Kidney epithelial cell (primary cell): ENCODE measurements around the gene ISY1. TPM values are rescaled to one million over a fixed set of nuclear protein-coding genes. Genes with fewer than 3 reads are reported as not detected.
"Not testable (repeated sequence)": the region's sequence is repeated elsewhere in the genome, so short reads cannot be mapped to it uniquely, and the experiment has no call there.

Source experiments
- DNase-seq: peaks from one replicate; pipeline ENCODE4 v3.0.0-alpha.2; 2010; ENCODE audit warnings: low read depth
- H3K27me3 ChIP-seq: 2 replicates; pipeline ENCODE4 v1.6.0; 2011; ENCODE audit warnings: low read length; ENCODE audit not compliant: control insufficient read depth, insufficient read depth
- H3K36me3 ChIP-seq: 2 replicates; pipeline ENCODE4 v1.5.1; 2011; ENCODE audit warnings: low read length; ENCODE audit not compliant: control insufficient read depth, insufficient read depth
- H3K4me3 ChIP-seq: 2 replicates; pipeline ENCODE4 v1.5.1; 2011; ENCODE audit warnings: low read depth, mild to moderate bottlenecking, control low read depth, low read length
- total RNA-seq: library from RNA; depleted of rRNA; stranded (reverse); fragments of >200 nt; gene quantifications from 2 replicates; pipeline ENCODE4 v1.2.3, GENCODE V29; 2015
- TF ChIP-seq, protein P1 (sequence below): IDR thresholded peaks from 2 replicates; pipeline ENCODE4 v1.5.1; 2011; ENCODE audit warnings: mild to moderate bottlenecking, moderate library complexity, low read length, control low read depth, inconsistent platforms; ENCODE audit not compliant: insufficient read depth, poor library complexity, severe bottlenecking

ISY1 gene
- total RNA-seq, 1 donor from 2014 or later: 27.7 TPM

DNA sequence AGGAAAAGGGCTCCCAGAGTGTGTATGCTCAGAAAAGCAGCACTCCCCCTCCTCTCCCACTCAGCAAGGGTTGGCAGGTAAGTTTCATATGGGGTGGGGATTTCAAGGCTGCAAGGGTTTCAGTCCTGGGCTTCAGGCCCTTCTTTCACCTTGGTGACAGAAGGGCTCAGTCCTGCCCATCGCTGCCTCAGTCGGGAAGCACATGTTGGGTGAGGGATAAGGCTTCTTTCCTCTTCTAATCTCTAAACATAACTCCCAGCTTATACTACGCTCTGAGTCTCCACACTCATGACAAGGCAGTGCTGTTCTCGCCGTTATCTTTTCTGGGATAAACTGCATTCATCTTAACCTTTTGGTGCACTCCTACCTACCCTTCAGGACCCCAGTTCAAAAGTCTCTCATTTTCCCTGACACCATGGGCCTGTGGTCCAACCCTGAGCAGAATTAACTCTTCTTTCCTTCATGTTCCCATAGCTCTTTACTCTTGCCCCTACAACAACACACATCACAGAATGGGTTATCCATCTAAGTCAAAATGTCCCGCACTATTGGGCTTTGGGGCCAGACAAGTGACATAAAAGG lies 56.3 kb downstream of the ISY1 start:
- Histone ChIP-seq H3K36me3 (peaks cover 2% of the 10 kb centered on the region), H3K4me3 (no peak overlapping the region), H3K27me3 (no peaks in the 10 kb centered on the region)
- DNase-seq: no peak
- TF ChIP-seq, protein P1, sequence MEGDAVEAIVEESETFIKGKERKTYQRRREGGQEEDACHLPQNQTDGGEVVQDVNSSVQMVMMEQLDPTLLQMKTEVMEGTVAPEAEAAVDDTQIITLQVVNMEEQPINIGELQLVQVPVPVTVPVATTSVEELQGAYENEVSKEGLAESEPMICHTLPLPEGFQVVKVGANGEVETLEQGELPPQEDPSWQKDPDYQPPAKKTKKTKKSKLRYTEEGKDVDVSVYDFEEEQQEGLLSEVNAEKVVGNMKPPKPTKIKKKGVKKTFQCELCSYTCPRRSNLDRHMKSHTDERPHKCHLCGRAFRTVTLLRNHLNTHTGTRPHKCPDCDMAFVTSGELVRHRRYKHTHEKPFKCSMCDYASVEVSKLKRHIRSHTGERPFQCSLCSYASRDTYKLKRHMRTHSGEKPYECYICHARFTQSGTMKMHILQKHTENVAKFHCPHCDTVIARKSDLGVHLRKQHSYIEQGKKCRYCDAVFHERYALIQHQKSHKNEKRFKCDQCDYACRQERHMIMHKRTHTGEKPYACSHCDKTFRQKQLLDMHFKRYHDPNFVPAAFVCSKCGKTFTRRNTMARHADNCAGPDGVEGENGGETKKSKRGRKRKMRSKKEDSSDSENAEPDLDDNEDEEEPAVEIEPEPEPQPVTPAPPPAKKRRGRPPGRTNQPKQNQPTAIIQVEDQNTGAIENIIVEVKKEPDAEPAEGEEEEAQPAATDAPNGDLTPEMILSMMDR: no peak

DNA sequence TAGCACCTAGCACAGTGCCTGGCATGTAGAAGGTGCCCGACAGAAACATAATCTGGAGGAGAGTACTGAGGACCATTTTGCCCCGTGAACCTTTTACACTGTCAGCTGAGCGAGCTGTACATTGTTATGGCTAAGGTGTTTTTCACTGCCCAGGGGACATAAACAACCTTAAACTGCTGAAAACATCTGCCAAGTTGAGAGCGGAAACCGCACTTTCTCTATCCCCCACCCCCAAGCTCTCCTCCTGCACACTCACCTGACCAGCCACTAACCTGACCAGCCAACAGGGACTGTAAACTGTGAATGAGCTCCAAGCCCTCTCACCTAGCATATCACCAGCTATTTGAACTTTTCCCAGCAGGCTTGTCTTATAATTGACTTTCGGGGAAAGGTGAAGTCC lies 56.8 kb downstream of the ISY1 start:
- H3K4me3 ChIP-seq: no peak overlapping the region
- H3K36me3 ChIP-seq: peaks cover 2% of the 10 kb centered on the region
- TF ChIP-seq, protein P1: no peak
- DNase-seq: no peak
- no peaks in the 10 kb centered on the region for H3K27me3 ChIP-seq

DNA sequence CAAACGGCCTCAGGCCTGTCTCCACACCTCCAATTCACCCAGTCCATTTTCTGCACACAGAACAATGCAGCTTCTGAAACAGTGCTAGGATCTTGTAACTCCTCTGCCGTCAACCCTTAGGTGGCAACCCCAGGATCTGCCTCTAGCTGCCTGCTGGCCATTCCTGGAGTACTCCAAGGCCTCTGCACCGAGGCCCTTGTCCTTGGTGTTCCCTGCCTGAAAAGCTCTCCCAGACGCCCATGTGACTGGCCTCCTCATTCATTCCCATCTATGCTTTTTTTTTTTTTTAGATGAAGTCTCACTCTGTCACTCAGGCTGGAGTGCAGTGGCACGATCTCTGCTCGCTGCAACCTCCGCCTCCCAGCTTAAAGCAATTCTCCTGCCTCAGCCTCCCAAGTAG lies 57.6 kb downstream of the ISY1 start:
- TF ChIP-seq, protein P1: no peak
- no peak for DNase-seq
- peaks cover 2% of the 10 kb centered on the region for H3K36me3 ChIP-seq

DNA sequence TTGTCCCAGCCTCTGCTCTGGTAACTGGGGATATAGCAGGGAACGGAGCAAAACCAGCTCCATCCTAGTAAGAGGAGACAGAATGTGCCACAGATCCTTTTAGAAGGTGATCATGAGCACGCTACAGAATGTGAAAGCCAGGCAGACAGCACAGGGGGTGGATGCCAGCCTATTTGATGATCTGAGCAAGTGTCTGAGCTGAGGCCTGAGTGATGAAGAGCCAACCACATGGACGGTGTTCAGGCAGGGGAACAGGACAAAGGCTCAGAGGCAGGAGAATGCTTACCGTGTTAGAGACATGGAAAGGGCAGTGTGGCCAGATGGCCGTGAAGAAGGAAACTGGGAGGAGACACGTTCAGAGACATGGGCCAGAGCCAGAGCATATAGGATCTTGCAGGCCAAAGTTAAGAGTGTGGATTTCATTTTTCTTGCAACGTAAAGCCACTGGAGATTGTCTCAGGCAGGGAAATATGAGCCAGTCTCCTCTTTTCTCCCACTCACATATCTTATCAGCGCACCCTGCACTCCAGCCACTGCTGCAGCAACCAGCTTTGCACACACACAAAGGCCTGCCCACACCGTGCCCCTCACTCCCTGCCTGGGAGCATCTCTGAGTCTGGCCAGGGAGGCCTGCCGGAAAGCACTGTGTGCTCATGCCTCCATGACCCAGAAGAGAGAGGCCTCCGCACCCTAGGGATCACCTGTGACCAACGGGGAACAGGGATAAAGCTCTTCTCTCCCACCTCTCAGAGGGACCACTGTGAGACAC lies 59.3 kb downstream of the ISY1 start:
- H3K27me3 ChIP-seq: no peaks in the 10 kb centered on the region
- no peak overlapping the region for H3K4me3 ChIP-seq
- DNase-seq: no peak
- H3K36me3 ChIP-seq: peaks cover 2% of the 10 kb centered on the region
- TF ChIP-seq, protein P1: no peak

More for the DNA sequence above, 57.6 kb downstream of the ISY1 start:
- no peak overlapping the region for H3K4me3 ChIP-seq
- no peaks in the 10 kb centered on the region for H3K27me3 ChIP-seq

DNA sequence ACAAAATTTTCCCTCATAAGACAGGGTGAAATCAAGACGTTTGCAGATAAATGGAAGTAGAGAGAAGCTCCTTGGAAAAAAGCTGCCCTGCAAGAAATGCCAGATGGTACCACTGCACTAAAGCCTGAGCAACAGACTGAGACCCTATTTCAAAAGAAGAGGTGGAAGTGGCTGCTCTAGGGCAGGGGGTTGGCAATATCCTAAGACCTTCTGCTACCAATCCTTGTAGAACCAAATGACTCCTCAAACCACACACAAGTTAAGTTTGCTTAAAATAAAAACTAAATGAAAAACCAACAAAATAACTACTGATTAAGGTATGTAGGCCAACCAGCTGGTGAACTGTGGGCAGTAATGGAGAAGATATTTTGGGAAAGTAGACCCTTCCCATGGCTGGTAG lies 60.6 kb downstream of the ISY1 start:
- DNase-seq: no peak
- H3K27me3 ChIP-seq: no peaks in the 10 kb centered on the region
- no peak overlapping the region for H3K4me3 ChIP-seq
- no peaks in the 10 kb centered on the region for H3K36me3 ChIP-seq
- TF ChIP-seq, protein P1: no peak

DNA sequence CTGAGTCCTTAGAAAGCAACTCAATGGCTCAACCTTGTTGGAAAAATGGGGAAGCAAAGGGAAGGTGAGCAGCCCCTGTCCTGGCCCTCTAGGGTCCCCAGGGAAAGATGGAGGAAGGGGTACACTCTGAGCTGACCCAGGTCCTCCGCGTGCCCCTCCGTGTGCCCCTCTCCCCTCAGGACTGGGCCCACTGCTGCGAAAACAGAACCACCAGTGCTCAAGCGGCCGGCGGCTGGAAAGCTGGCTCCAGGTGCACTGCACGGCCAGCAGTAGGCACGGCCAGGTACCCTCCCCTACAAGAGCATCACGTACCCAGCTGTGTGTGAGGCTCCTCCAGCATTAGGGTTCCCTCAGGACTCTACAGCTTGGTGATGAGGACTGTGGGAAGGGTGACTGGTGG lies 65.6 kb downstream of the ISY1 start:
- Histone ChIP-seq H3K36me3 (no peaks in the 10 kb centered on the region), H3K27me3 (no peaks in the 10 kb centered on the region), H3K4me3 (no peak overlapping the region)
- no peak for DNase-seq
- TF ChIP-seq, protein P1: no peak

DNA sequence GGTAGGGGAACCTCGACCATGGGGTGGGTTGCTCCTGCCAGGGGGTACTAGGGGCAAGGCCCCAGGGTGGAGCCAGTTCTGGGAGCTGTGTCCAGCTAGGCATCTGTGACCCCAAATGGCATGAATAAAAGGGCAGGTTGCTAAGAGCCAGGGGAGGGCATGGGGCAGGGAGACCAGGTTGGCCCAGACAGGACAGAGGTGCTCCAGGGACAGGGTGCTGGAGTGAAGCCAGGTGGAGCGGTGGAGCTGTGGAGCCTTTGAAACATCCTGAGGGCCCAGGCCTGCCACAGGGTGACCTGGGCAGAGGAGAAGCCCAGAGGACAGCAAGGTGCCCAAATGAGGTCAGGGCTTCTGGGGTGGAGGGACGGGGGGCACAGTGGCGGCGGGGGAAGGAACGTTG lies 72.6 kb downstream of the ISY1 start:
- DNase-seq, H3K27me3 ChIP-seq, H3K4me3 ChIP-seq, H3K36me3 ChIP-seq: not testable (repeated sequence)

DNA sequence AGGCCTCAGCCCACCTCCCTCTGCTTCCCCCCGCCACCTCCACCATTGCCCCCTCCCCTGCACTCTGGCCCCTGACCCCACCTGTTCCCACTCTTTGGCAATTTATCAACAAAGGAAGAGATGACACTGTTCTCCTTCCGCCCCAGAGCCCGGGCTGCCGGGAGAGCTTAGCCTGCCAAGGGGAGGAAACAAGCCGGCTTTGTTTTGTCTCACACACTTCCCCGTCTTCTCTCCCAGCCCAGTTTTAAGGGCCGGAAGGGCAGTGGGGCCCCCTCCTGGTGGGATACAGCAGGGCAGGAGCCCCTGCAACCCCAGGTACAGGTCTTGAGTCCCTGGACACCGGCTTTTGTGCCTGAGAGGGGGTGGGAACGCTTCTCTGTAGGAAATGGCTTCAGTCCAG lies 73.0 kb downstream of the ISY1 start:
- not testable (repeated sequence) for H3K4me3 ChIP-seq, H3K27me3 ChIP-seq, DNase-seq, H3K36me3 ChIP-seq
